Measurements from ENCODE around the gene DPP3.

DPP3 gene

GRCh38 chr11:66464916-66465315 lies 15.3 kb upstream of the DPP3 start:
- DNase-seq (ENCODE audit: low spot score) (no peak), FAIRE-seq (no peak)

- FAIRE-seq, result no peak
- no peak for DNase-seq (ENCODE audit: low spot score)
These were observed 14.6 kb upstream of the DPP3 start for GRCh38 chr11:66465373-66466224.

GRCh38 chr11:66466225-66467033 lies 13.8 kb upstream of the DPP3 start, which contains the start of gene PELI3:
Gene PELI3, plus strand, starts transcription at chr11:66466905. Its CDS starts 1,224 bp downstream, at chr11:66468129.
- DNase-seq (ENCODE audit: low spot score) (peak; percentile 74), FAIRE-seq (no peak)

GRCh38 chr11:66467034-66467659 lies 13.1 kb upstream of the DPP3 start:
- DNase-seq (ENCODE audit: low spot score) (no peak), FAIRE-seq (no peak)

GRCh38 chr11:66467756-66468155 lies 12.5 kb upstream of the DPP3 start:
- peak; percentile 13 for DNase-seq (ENCODE audit: low spot score)
- no peak for FAIRE-seq

- DNase-seq (ENCODE audit: low spot score) (no peak), FAIRE-seq (no peak)
These were observed 11.5 kb upstream of the DPP3 start for GRCh38 chr11:66468691-66469090.

GRCh38 chr11:66469441-66469840 lies 10.8 kb upstream of the DPP3 start:
- FAIRE-seq (no peak), DNase-seq (ENCODE audit: low spot score) (no peak)

- DNase-seq (ENCODE audit: low spot score) (no peak), FAIRE-seq (no peak)
These were observed 10.2 kb upstream of the DPP3 start for GRCh38 chr11:66470015-66470414.

- DNase-seq (ENCODE audit: low spot score) (no peak), FAIRE-seq (no peak)
These were observed 9.1 kb upstream of the DPP3 start for GRCh38 chr11:66471142-66471541.

- DNase-seq (ENCODE audit: low spot score), result no peak
- no peak for FAIRE-seq
These were observed 8.2 kb upstream of the DPP3 start for GRCh38 chr11:66472054-66472453.

GRCh38 chr11:66473167-66473566 lies 7.1 kb upstream of the DPP3 start:
- no peak for FAIRE-seq
- no peak for DNase-seq (ENCODE audit: low spot score)

GRCh38 chr11:66473608-66474515 lies 6.4 kb upstream of the DPP3 start:
- DNase-seq (ENCODE audit: low spot score), result no peak
- no peak for FAIRE-seq

- DNase-seq (ENCODE audit: low spot score), result no peak
- no peak for FAIRE-seq
These were observed 4.7 kb upstream of the DPP3 start for GRCh38 chr11:66475349-66476172.

- DNase-seq (ENCODE audit: low spot score) (no peak), FAIRE-seq (no peak)
These were observed 3.9 kb upstream of the DPP3 start for GRCh38 chr11:66476173-66476840.

- DNase-seq (ENCODE audit: low spot score) (no peak), FAIRE-seq (no peak)
These were observed 3.4 kb upstream of the DPP3 start for GRCh38 chr11:66476841-66477251.

GRCh38 chr11:66477263-66478201 lies 2.7 kb upstream of the DPP3 start:
- DNase-seq (ENCODE audit: low spot score) (no peak), FAIRE-seq (no peak)

- FAIRE-seq, result no peak
- DNase-seq (ENCODE audit: low spot score), result no peak
These were observed 1.4 kb upstream of the DPP3 start for GRCh38 chr11:66478729-66479393.

All from RCC 7860 (cell line).